IMR-90 (cell line): ENCODE data around the gene ACTN1. TPM values are rescaled to one million over a fixed set of nuclear protein-coding genes. Genes with fewer than 3 reads are reported as not detected.

Experiments
- ATAC-seq: fragments of 200-7000 bp; cut with Tn5 transposase; 2 replicates; pipeline ENCODE4 v1.9.1; 2020; ENCODE audit warnings: low read depth, mild to moderate bottlenecking, moderate library complexity
- BruUV-seq: library from RNA; stranded (reverse); fragments of 400-500 nt; replicated peaks from 2 replicates; lab custom pipeline; 2021; lab: Mats Ljungman, UMichigan
- CTCF ChIA-PET: fragments of 300-600 bp; formaldehyde crosslinking; extraction: SDS; loops from one replicate; lab custom pipeline; 2021; ENCODE audit warnings: antibody characterized with exemption; lab: Yijun Ruan, JAX
- POLR2A ChIA-PET: fragments of 300-600 bp; sonication (Branson Sonifier 250); formaldehyde crosslinking; loops from one replicate; lab custom pipeline; 2022; ENCODE audit warnings: antibody characterized with exemption; ENCODE audit not compliant: unreplicated experiment; lab: Charles Lee
- DNase-seq: peaks from one replicate; pipeline ENCODE4 v3.0.0; 2013
- H2AFZ ChIP-seq: replicated peaks from 2 replicates; pipeline ENCODE3; 2013; ENCODE audit warnings: low read length, mild to moderate bottlenecking; ENCODE audit not compliant: poor library complexity
- H2AK5ac ChIP-seq: 2 replicates; pipeline ENCODE4 v1.6.1; 2013; ENCODE audit warnings: low read depth, low read length, inconsistent platforms
- H2AK9ac ChIP-seq: replicated peaks from 2 replicates; pipeline ENCODE3; 2013; ENCODE audit warnings: mild to moderate bottlenecking, low read depth, low read length, moderate library complexity; ENCODE audit not compliant: poor library complexity
- H2BK120ac ChIP-seq: 2 replicates; pipeline ENCODE4 v1.6.1; 2013; ENCODE audit warnings: low read depth, low read length, inconsistent platforms
- H2BK15ac ChIP-seq: 3 replicates; pipeline ENCODE4 v1.6.1; 2013; ENCODE audit warnings: low read depth, low read length, inconsistent platforms
- H2BK20ac ChIP-seq: 2 replicates; pipeline ENCODE4 v1.6.1; 2013; ENCODE audit warnings: low read depth, mild to moderate bottlenecking, inconsistent platforms, low read length, moderate library complexity
- H2BK5ac ChIP-seq: 2 replicates; pipeline ENCODE4 v1.6.1; 2013; ENCODE audit warnings: mild to moderate bottlenecking, low read depth, low read length, inconsistent platforms; ENCODE audit not compliant: poor library complexity, severe bottlenecking
- H3K14ac ChIP-seq: replicated peaks from 2 replicates; pipeline ENCODE4 v1.6.1; 2013; ENCODE audit warnings: low read depth, low read length, inconsistent platforms
- H3K18ac ChIP-seq: 2 replicates; pipeline ENCODE4 v1.6.1; 2013; ENCODE audit warnings: low read depth, low read length, control low read depth
- H3K23ac ChIP-seq: 2 replicates; pipeline ENCODE4 v1.6.1; 2013; ENCODE audit warnings: low read depth, low read length, inconsistent platforms
- H3K27ac ChIP-seq: 2 replicates; pipeline ENCODE4 v1.5.1; 2013; ENCODE audit warnings: mild to moderate bottlenecking, control low read depth, low read length; ENCODE audit not compliant: insufficient read depth
- H3K27me3 ChIP-seq: 2 replicates; pipeline ENCODE4 v1.6.1; 2013; ENCODE audit warnings: low read length; ENCODE audit not compliant: control insufficient read depth, insufficient read depth
- H3K36me3 ChIP-seq: 2 replicates; pipeline ENCODE4 v1.6.1; 2013; ENCODE audit warnings: low read length, mixed read lengths; ENCODE audit not compliant: control insufficient read depth, insufficient read depth
- H3K4ac ChIP-seq: 2 replicates; pipeline ENCODE4 v1.6.1; 2013; ENCODE audit warnings: low read depth, low read length, inconsistent platforms
- H3K4me1 ChIP-seq: 2 replicates; pipeline ENCODE4 v1.6.1; 2013; ENCODE audit warnings: low read length, mixed read lengths; ENCODE audit not compliant: control insufficient read depth, insufficient read depth
- H3K4me2 ChIP-seq: 2 replicates; pipeline ENCODE4 v1.6.1; 2013; ENCODE audit warnings: low read depth, mild to moderate bottlenecking, control low read depth, low read length, moderate library complexity
- H3K4me3 ChIP-seq: 2 replicates; pipeline ENCODE4 v1.5.1; 2013; ENCODE audit warnings: low read depth, mild to moderate bottlenecking, control low read depth, low read length, moderate library complexity; ENCODE audit not compliant: insufficient read depth
- H3K56ac ChIP-seq: 2 replicates; pipeline ENCODE4 v1.6.1; 2013; ENCODE audit warnings: low read length, inconsistent platforms; ENCODE audit not compliant: insufficient read depth; ENCODE audit errors: extremely low read depth
- H3K79me1 ChIP-seq, 2 experiments: 2 replicates each; pipeline ENCODE4 v1.6.1; 2013; ENCODE audit warnings: low read length in 2 of 2, inconsistent platforms in 1 of 2, low read depth in 1 of 2
- H3K9ac ChIP-seq: 2 replicates; pipeline ENCODE4 v1.6.1; 2013; ENCODE audit warnings: low read depth, low read length, control low read depth
- H3K9me1 ChIP-seq: 2 replicates; pipeline ENCODE4 v1.6.1; 2013; ENCODE audit warnings: low read length, inconsistent platforms; ENCODE audit not compliant: insufficient read depth
- H3K9me3 ChIP-seq: 2 replicates; pipeline ENCODE4 v1.6.1; 2013; ENCODE audit warnings: low read length; ENCODE audit not compliant: control insufficient read depth, insufficient read depth
- H4K20me1 ChIP-seq: 2 replicates; pipeline ENCODE4 v1.6.1; 2013; ENCODE audit warnings: low read length, inconsistent platforms; ENCODE audit not compliant: insufficient read depth
- H4K5ac ChIP-seq: 2 replicates; pipeline ENCODE4 v1.6.1; 2013; ENCODE audit warnings: mild to moderate bottlenecking, low read depth, low read length, control low read depth
- H4K8ac ChIP-seq, 2 experiments: 2 replicates each; pipeline ENCODE4 v1.6.1; 2013; ENCODE audit warnings: low read depth in 2 of 2, low read length in 2 of 2, control low read depth in 1 of 2, inconsistent platforms in 1 of 2
- H4K91ac ChIP-seq: 2 replicates; pipeline ENCODE4 v1.6.1; 2013; ENCODE audit warnings: low read depth, low read length, inconsistent platforms; ENCODE audit not compliant: insufficient read depth
- BHLHE40 ChIP-seq: fragments of 150-350 bp; IDR thresholded peaks from 2 replicates; pipeline ENCODE4 v1.6.1; 2016; ENCODE audit warnings: mild to moderate bottlenecking, low read depth, low read length
- CEBPB ChIP-seq: IDR thresholded peaks from 2 replicates; pipeline ENCODE4 v1.6.1; 2012; ENCODE audit warnings: low read depth, low read length, improper control_type of control experiment
- CHD1 ChIP-seq: IDR thresholded peaks from 2 replicates; pipeline ENCODE4 v1.6.1; 2012; ENCODE audit warnings: low read depth, low read length, improper control_type of control experiment
- CTCF ChIP-seq: conservative IDR thresholded peaks from 2 replicates; pipeline ENCODE4 v1.5.1; 2012; ENCODE audit warnings: mild to moderate bottlenecking, low read depth, low read length, improper control_type of control experiment
- ELK1 ChIP-seq: fragments of 150-350 bp; IDR thresholded peaks from 2 replicates; pipeline ENCODE4 v1.6.1; 2016; ENCODE audit warnings: low read depth, mild to moderate bottlenecking, low read length, moderate library complexity, borderline replicate concordance
- FOS ChIP-seq: fragments of 150-350 bp; IDR thresholded peaks from 2 replicates; pipeline ENCODE4 v1.6.1; 2016; ENCODE audit warnings: low read depth, low read length
- MAFK ChIP-seq: IDR thresholded peaks from 2 replicates; pipeline ENCODE4 v1.6.1; 2012; ENCODE audit warnings: low read depth, low read length, improper control_type of control experiment
- MAZ ChIP-seq: IDR thresholded peaks from 2 replicates; pipeline ENCODE4 v1.6.1; 2012; ENCODE audit warnings: low read depth, mild to moderate bottlenecking, low read length, improper control_type of control experiment, moderate library complexity, borderline replicate concordance
- NFE2L2 ChIP-seq: fragments of 150-350 bp; IDR thresholded peaks from 2 replicates; pipeline ENCODE4 v1.6.1; 2016; ENCODE audit warnings: low read depth, mild to moderate bottlenecking, low read length
- POLR2A ChIP-seq: IDR thresholded peaks from 2 replicates; pipeline ENCODE4 v1.6.1; 2012; ENCODE audit warnings: mild to moderate bottlenecking, low read depth, low read length
- RAD21 ChIP-seq: IDR thresholded peaks from 2 replicates; pipeline ENCODE4 v1.6.1; 2012; ENCODE audit warnings: low read length, improper control_type of control experiment
- RCOR1 ChIP-seq: IDR thresholded peaks from 2 replicates; pipeline ENCODE4 v1.6.1; 2012; ENCODE audit warnings: mild to moderate bottlenecking, low read length, improper control_type of control experiment; ENCODE audit not compliant: insufficient replicate concordance
- RFX5 ChIP-seq: IDR thresholded peaks from 2 replicates; pipeline ENCODE4 v1.8.0; 2012; ENCODE audit warnings: low read depth, mild to moderate bottlenecking, low read length, moderate library complexity
- SMC3 ChIP-seq: fragments of 150-350 bp; IDR thresholded peaks from 2 replicates; pipeline ENCODE4 v1.6.1; 2016; ENCODE audit warnings: low read depth, mild to moderate bottlenecking, antibody characterized with exemption, low read length, moderate library complexity
- USF2 ChIP-seq: fragments of 150-350 bp; IDR thresholded peaks from 2 replicates; pipeline ENCODE4 v1.6.1; 2017; ENCODE audit warnings: mild to moderate bottlenecking, antibody characterized with exemption, low read length, low read depth
- WGBS, 2 experiments: methylation state at CpG; one replicate each; pipeline versions ENCODE4 v1.1.5 to v1.1.7; 2013; ENCODE audit warnings: missing lambda C conversion rate in 2 of 2; ENCODE audit not compliant: insufficient read length in 1 of 2; ENCODE audit errors: extremely low coverage in 2 of 2; 5-methylcytosine and 5-hydroxymethylcytosine counted together
- dilution Hi-C: fragments of 300-500 bp; cut with HindIII; formaldehyde crosslinking; loops from one replicate; pipeline ENCODE4 v1.14.3; 2018; ENCODE audit warnings: low sequenced_read_pairs; ENCODE audit not compliant: unreplicated experiment
- in situ Hi-C: fragments of 300-500 bp; cut with MboI; formaldehyde crosslinking; loops from 3 replicates; pipeline ENCODE4 v1.14.3; 2019; ENCODE audit warnings: low sequenced_read_pairs, inconsistent platforms, mixed read lengths
- intact Hi-C: fragments of 100-400 bp; cut with micrococcal nuclease; formaldehyde crosslinking; loops from 2 replicates; pipeline ENCODE4 v1.10.0; 2022
- polyA plus RNA-seq, 3 experiments: library from polyadenylated mRNA; depleted of rRNA; stranded (reverse); fragments of >200 nt; gene quantifications; 2 replicates each; pipeline ENCODE4 v1.2.3, GENCODE V29; 2012; ENCODE audit warnings: low replicate concordance in 1 of 3
- total RNA-seq: library from RNA; depleted of rRNA; stranded (reverse); fragments of >200 nt; gene quantifications from 2 replicates; pipeline ENCODE4 v1.2.3, GENCODE V29; 2012

Gene ACTN1
- total and polyA plus RNA-seq, 2 of the 4 experiments (the other 2 are of a cell fraction): 684 to 766 TPM

- no peak overlapping the region for H3K56ac ChIP-seq
- H2AK9ac ChIP-seq: no peak overlapping the region
- H2BK20ac ChIP-seq: no peak overlapping the region
- POLR2A ChIA-PET: no interaction called here
- CTCF ChIA-PET: interaction anchor here (0.7 kb wide), 1 partner anchor 1125 kb away, joined by 3 read pairs; no protein-coding TSS in a partner anchor
- H2BK15ac ChIP-seq: no peak overlapping the region
- dilution Hi-C loops (no loop called here), in situ Hi-C loops (no loop called here), intact Hi-C loops (no loop called here)
- H3K79me1 ChIP-seq: peaks cover 33 to 84% of the 10 kb centered on the region in 2 experiments
- peaks cover 80% of the 10 kb centered on the region for H3K36me3 ChIP-seq
- H3K4me2 ChIP-seq: no peak overlapping the region
- no peak overlapping the region for H3K4ac ChIP-seq
- H4K8ac ChIP-seq: no peak overlapping the region
- no peak overlapping the region for H3K27ac ChIP-seq
- no peak overlapping the region for H3K14ac ChIP-seq
- no peak overlapping the region for H3K23ac ChIP-seq
- H4K5ac ChIP-seq: no peak overlapping the region
- H3K9me1 ChIP-seq: peaks cover 18% of the 10 kb centered on the region
- H4K91ac ChIP-seq: no peak overlapping the region
- H3K27me3 ChIP-seq: no peaks in the 10 kb centered on the region
- H3K4me1 ChIP-seq: peaks cover 16% of the 10 kb centered on the region
- BruUV-seq: no TSS peak
- no peak overlapping the region for H2AFZ ChIP-seq
- H2AK5ac ChIP-seq: no peak overlapping the region
- H3K18ac ChIP-seq: no peak overlapping the region
- DNase-seq (no peak), ATAC-seq (no peak)
- no peak overlapping the region for H3K9ac ChIP-seq
- no peak overlapping the region for H2BK120ac ChIP-seq
- H4K20me1 ChIP-seq: peaks cover 88% of the 10 kb centered on the region
- H2BK5ac ChIP-seq: no peak overlapping the region
- no peak overlapping the region for H3K4me3 ChIP-seq
- H3K9me3 ChIP-seq: no peaks in the 10 kb centered on the region
- WGBS, 2 experiments: 98% methylated on average over 8 of the region's 20 CpGs; no CpG with 5 or more reads in 1 of the 2 experiments
- no peak for TF ChIP-seq NFE2L2
- no peak for TF ChIP-seq MAZ
- no peak for TF ChIP-seq CHD1
- no peak for TF ChIP-seq ELK1
- no peak for TF ChIP-seq POLR2A
- TF ChIP-seq MAFK: no peak
- no peak for TF ChIP-seq SMC3
- no peak for TF ChIP-seq CEBPB
- TF ChIP-seq BHLHE40: no peak
- no peak for TF ChIP-seq USF2
- TF ChIP-seq RFX5: no peak
- TF ChIP-seq CTCF: no peak
- TF ChIP-seq FOS: no peak
- TF ChIP-seq RAD21: no peak
- TF ChIP-seq RCOR1: no peak
These were observed 90.9 kb downstream of the ACTN1 start for GRCh38 chr14:68888025-68888850.
